22Rv1 (cell line): ENCODE data around the gene CACTIN.

Source experiments
- H3K27ac ChIP-seq: fragments of 450-650 bp; 2 replicates; pipeline ENCODE4 v1.5.1; 2017
- ZFX ChIP-seq: fragments of 450-650 bp; IDR thresholded peaks from 2 replicates; pipeline ENCODE4 v1.6.1; 2017; ENCODE audit warnings: antibody characterized with exemption, borderline replicate concordance
- TF ChIP-seq, protein P1 (sequence below): fragments of 450-650 bp; IDR thresholded peaks from 2 replicates; pipeline ENCODE4 v1.5.1; 2017; ENCODE audit warnings: mild to moderate bottlenecking

Gene CACTIN

DNA sequence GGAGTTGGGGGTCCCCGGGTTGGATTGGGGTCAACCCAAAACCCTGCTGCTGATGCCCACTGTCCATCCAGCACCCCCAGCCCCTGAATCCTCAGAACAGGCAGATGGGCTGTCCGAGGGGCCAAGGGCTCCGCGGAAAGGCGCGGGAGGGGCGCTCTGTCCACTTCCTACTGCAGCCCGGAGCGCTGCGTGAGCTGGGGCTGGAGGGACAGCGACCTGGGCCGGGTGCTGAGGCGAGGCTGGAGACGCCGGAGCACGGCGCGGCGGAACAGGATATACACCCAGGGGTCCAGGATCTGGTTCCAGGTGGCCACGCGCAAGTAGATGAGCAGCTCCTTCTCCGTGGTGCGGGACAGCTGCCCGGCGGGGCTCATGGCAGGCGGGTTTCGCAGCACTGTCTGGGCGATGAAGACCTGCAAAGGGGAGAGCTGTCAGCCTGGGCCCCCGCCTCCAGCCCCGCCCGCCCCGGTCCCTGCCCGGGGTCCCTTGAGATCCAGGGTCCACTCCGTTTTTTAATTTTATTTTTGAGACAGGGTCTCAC lies 31.0 kb downstream of the CACTIN start:
- no peak for TF ChIP-seq ZFX
- TF ChIP-seq, protein P1, sequence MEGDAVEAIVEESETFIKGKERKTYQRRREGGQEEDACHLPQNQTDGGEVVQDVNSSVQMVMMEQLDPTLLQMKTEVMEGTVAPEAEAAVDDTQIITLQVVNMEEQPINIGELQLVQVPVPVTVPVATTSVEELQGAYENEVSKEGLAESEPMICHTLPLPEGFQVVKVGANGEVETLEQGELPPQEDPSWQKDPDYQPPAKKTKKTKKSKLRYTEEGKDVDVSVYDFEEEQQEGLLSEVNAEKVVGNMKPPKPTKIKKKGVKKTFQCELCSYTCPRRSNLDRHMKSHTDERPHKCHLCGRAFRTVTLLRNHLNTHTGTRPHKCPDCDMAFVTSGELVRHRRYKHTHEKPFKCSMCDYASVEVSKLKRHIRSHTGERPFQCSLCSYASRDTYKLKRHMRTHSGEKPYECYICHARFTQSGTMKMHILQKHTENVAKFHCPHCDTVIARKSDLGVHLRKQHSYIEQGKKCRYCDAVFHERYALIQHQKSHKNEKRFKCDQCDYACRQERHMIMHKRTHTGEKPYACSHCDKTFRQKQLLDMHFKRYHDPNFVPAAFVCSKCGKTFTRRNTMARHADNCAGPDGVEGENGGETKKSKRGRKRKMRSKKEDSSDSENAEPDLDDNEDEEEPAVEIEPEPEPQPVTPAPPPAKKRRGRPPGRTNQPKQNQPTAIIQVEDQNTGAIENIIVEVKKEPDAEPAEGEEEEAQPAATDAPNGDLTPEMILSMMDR: no peak
- no peak overlapping the region for H3K27ac ChIP-seq

- no peak for TF ChIP-seq ZFX
- TF ChIP-seq, protein P1: no peak
These were observed 33.4 kb downstream of the CACTIN start for GRCh38 chr19:3593156-3593555.

GRCh38 chr19:3591876-3592613 lies 34.5 kb downstream of the CACTIN start:
- TF ChIP-seq, protein P1: no peak
- TF ChIP-seq ZFX: no peak
- H3K27ac ChIP-seq: no peak overlapping the region

More at GRCh38 chr19:3593156-3593555, 33.4 kb downstream of the CACTIN start:
- H3K27ac ChIP-seq: no peak overlapping the region

- TF ChIP-seq, protein P1: no peak
- no peak for TF ChIP-seq ZFX
- no peak overlapping the region for H3K27ac ChIP-seq
These were observed 35.5 kb downstream of the CACTIN start for GRCh38 chr19:3590991-3591659.

DNA sequence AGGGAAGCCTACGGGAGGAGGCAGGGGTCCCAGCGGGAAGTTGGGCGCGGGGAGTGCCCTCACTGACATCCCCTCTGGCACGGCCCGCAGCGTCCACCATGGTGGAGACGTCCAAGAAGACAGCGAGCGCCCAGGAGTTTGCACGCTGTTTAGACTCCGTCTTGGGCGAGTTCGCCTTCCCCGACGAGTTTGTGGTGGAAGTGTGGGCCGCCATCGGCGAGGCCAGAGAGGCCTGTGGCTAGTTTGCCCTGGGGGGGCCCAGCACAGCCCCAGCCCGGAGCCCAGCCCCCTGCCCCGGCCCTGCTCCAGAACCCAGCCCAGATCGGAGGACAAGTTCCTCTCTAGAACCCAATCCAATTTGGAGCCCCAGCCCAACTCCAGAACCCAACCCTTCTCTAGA lies 36.6 kb downstream of the CACTIN start:
- no peak overlapping the region for H3K27ac ChIP-seq
- no peak for TF ChIP-seq ZFX
- TF ChIP-seq, protein P1: no peak

- no peak overlapping the region for H3K27ac ChIP-seq
- TF ChIP-seq ZFX: no peak
- TF ChIP-seq, protein P1: no peak
These were observed 37.2 kb downstream of the CACTIN start for GRCh38 chr19:3589439-3589838.
